Spleen (tissue), 11 donors: ENCODE measurements around the gene SRPX. TPM values are rescaled to one million over a fixed set of nuclear protein-coding genes. Genes with fewer than 3 reads are reported as not detected.

Experiments
- DNase-seq: peaks from one replicate; pipeline ENCODE4 v3.0.0-alpha.2; 2020
- H3K27ac ChIP-seq, 8 donors: fragments of 200-600 bp; sonication (generic) in 7 of 8; 1 replicate in 4 of 8; 2 replicates in 4 of 8; pipeline versions ENCODE4 v1.5.0 to v1.8.0; 2016 to 2021; ENCODE audit warnings: inconsistent platforms in 4 of 8, mild to moderate bottlenecking in 4 of 8, moderate library complexity in 1 of 8
- H3K27me3 ChIP-seq, 7 donors: fragments of 200-600 bp; sonication (generic) in 6 of 7; replicated peaks in 1 of 7; 1 replicate in 4 of 7; 2 replicates in 3 of 7; pipeline versions ENCODE4 v1.5.0 to v1.8.0; 2016 to 2021; ENCODE audit warnings: inconsistent platforms in 3 of 7, mild to moderate bottlenecking in 1 of 7
- H3K36me3 ChIP-seq, 6 donors: fragments of 200-600 bp; sonication (generic) in 5 of 6; 1 replicate in 4 of 6; 2 replicates in 2 of 6; pipeline versions ENCODE4 v1.5.0 to v1.8.0; 2016 to 2021; ENCODE audit warnings: inconsistent platforms in 2 of 6
- H3K4me1 ChIP-seq, 6 donors: fragments of 200-600 bp; sonication (generic) in 5 of 6; 1 replicate in 3 of 6; 2 replicates in 3 of 6; pipeline versions ENCODE4 v1.5.0 to v1.8.0; 2016 to 2021; ENCODE audit warnings: inconsistent platforms in 3 of 6
- H3K4me3 ChIP-seq, 8 donors: fragments of 200-600 bp; sonication (generic) in 7 of 8; 1 replicate in 4 of 8; 2 replicates in 4 of 8; pipeline versions ENCODE4 v1.5.0 to v1.8.0; 2016 to 2021; ENCODE audit warnings: inconsistent platforms in 4 of 8, mild to moderate bottlenecking in 4 of 8, moderate library complexity in 2 of 8
- H3K9me3 ChIP-seq, 8 donors: fragments of 200-600 bp; sonication (generic) in 7 of 8; 1 replicate in 4 of 8; 2 replicates in 4 of 8; pipeline versions ENCODE4 v1.5.0 to v1.8.0; 2016 to 2021; ENCODE audit warnings: inconsistent platforms in 4 of 8
- POLR2A ChIP-seq, 3 donors: fragments of 450-650 bp; IDR thresholded peaks; one replicate each; pipeline ENCODE4 v1.5.1; 2017; ENCODE audit warnings: antibody characterized with exemption in 3 of 3, mild to moderate bottlenecking in 1 of 3
- POLR2AphosphoS5 ChIP-seq, 3 donors: sonication (generic); formaldehyde crosslinking; IDR thresholded peaks; one replicate each; pipeline ENCODE4 v1.5.1; 2017; ENCODE audit warnings: antibody characterized with exemption in 3 of 3
- WGBS, 5 donors: extraction: QIAGEN DNeasy Blood & Tissue Kit in 3 of 5; methylation state at CpG; one replicate each; pipeline versions ENCODE4 v1.1.5 to v1.1.7; 2013 to 2018; 5-methylcytosine and 5-hydroxymethylcytosine counted together
- intact Hi-C: fragments of 100-400 bp; cut with DNase I; formaldehyde crosslinking; loops from one replicate; pipeline ENCODE4 v1.15.0; 2023; ENCODE audit warnings: low total_unique reads
- polyA plus RNA-seq, 3 donors: library from polyadenylated mRNA; stranded (reverse); fragments of 200-250 nt; gene quantifications; one replicate each; pipeline ENCODE4 v1.2.1, GENCODE V29; 2013
- total RNA-seq, 7 donors: library from RNA; depleted of rRNA in 3 of 7; stranded (reverse); fragments of >200 nt in 3 of 7; fragmentation: NEBNext Ultra II Directional in 4 of 7; extraction: Animal tissue kit (Norgen Biotek cat#: 25700) in 4 of 7; gene quantifications; one replicate each; pipeline versions ENCODE4 v1.1.0 to v1.2.1, GENCODE V29; 2016 to 2021
- TF ChIP-seq, protein P1 (sequence below), 11 experiments: fragments of 200-600 bp in 7 of 11; fragments of 450-650 bp in 4 of 11; sonication (generic) in 4 of 11; IDR thresholded peaks in 8 of 11; conservative IDR thresholded peaks in 3 of 11; 1 replicate in 7 of 11; 2 replicates in 4 of 11; pipeline versions ENCODE4 v1.4.0 to v1.8.0; 2016 to 2021; ENCODE audit warnings: antibody characterized with exemption in 11 of 11, inconsistent platforms in 4 of 11, mild to moderate bottlenecking in 1 of 11
- donor health status: healthy with polysubstance abuse.
- donor health status: DM: no; HTN: no; CAD: no; lungs with moderate emphysema.
- donor health status: DM: no; HTN: no; CAD: no.
- donor health status: Bipolar disorder and iron deficiency.
- donor health status: healthy.
- donor health status: DM: no; HTN: no; CAD: no.
- donor health status: DM: yes; HTN: yes; CAD: no.

Gene SRPX
- total and polyA plus RNA-seq, 10 donors = 0.50 to 10.3 (median 1.9) TPM

GRCh38 chrX:38142610-38143009 lies 78.1 kb downstream of the SRPX start:
- 56 to 79% (median 73%) methylated on average over 1 of the region's 1 CpG for WGBS, 5 donors
- Histone ChIP-seq H3K9me3 (no peaks in the 10 kb centered on the region), H3K4me1 (no peaks in the 10 kb centered on the region), H3K4me3 (no peak overlapping the region), H3K27ac (no peak overlapping the region), H3K27me3 (peaks cover 0 to 21% (median 0%) of the 10 kb centered on the region in 7 donors), H3K36me3 (no peaks in the 10 kb centered on the region)
- intact Hi-C loops = no loop called here
- TF ChIP-seq, protein P1, sequence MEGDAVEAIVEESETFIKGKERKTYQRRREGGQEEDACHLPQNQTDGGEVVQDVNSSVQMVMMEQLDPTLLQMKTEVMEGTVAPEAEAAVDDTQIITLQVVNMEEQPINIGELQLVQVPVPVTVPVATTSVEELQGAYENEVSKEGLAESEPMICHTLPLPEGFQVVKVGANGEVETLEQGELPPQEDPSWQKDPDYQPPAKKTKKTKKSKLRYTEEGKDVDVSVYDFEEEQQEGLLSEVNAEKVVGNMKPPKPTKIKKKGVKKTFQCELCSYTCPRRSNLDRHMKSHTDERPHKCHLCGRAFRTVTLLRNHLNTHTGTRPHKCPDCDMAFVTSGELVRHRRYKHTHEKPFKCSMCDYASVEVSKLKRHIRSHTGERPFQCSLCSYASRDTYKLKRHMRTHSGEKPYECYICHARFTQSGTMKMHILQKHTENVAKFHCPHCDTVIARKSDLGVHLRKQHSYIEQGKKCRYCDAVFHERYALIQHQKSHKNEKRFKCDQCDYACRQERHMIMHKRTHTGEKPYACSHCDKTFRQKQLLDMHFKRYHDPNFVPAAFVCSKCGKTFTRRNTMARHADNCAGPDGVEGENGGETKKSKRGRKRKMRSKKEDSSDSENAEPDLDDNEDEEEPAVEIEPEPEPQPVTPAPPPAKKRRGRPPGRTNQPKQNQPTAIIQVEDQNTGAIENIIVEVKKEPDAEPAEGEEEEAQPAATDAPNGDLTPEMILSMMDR (IDR thresholded peaks at IDR 0.05 in 8 of 11, conservative IDR thresholded peaks at IDR 0.05 in 3 of 11) = no peak
- no peak for TF ChIP-seq POLR2AphosphoS5 (IDR thresholded peaks at IDR 0.05)
- TF ChIP-seq POLR2A (IDR thresholded peaks at IDR 0.05) = no peak
- no peak for DNase-seq

DNA sequence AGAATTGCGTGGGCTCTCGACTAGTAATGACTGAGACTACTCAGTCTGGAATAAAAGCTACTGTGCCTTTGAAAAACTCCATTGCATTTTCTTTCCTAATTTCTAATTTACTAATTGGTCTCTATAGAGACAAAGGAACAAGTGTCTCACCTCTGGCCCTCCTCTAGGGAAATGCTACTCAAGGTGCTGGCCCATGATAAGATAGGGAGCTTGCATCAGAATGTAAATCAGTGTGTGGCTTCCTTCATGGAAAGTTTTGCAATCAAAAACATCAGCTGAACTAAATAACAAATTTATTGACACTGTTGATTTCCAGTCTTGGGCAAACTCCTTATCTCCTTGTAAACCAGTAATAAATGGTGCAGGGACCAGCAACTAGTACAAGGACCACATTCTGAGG lies 81.8 kb downstream of the SRPX start:
- H3K27ac ChIP-seq = no peak overlapping the region
- 82 to 94% (median 89%) methylated on average over 2 of the region's 2 CpGs for WGBS, 5 donors
- DNase-seq = no peak
- H3K4me3 ChIP-seq = no peak overlapping the region
- intact Hi-C loops = no loop called here
- H3K4me1 ChIP-seq = no peaks in the 10 kb centered on the region
- no peaks in the 10 kb centered on the region for H3K9me3 ChIP-seq
- H3K27me3 ChIP-seq = peaks cover 0 to 23% (median 0%) of the 10 kb centered on the region in 7 donors
- TF ChIP-seq POLR2AphosphoS5 (IDR thresholded peaks at IDR 0.05) = no peak
- TF ChIP-seq, protein P1 (IDR thresholded peaks at IDR 0.05 in 8 of 11, conservative IDR thresholded peaks at IDR 0.05 in 3 of 11) = no peak
- TF ChIP-seq POLR2A (IDR thresholded peaks at IDR 0.05) = no peak
- no peaks in the 10 kb centered on the region for H3K36me3 ChIP-seq

GRCh38 chrX:38138157-38138891 lies 82.3 kb downstream of the SRPX start:
- WGBS, 5 donors = 2 to 75% (median 63%) methylated on average over 2 of the region's 2 CpGs
- H3K27me3 ChIP-seq = peaks cover 0 to 24% (median 0%) of the 10 kb centered on the region in 7 donors
- TF ChIP-seq, protein P1 (IDR thresholded peaks at IDR 0.05 in 8 of 11, conservative IDR thresholded peaks at IDR 0.05 in 3 of 11) = no peak
- no peak for TF ChIP-seq POLR2A (IDR thresholded peaks at IDR 0.05)
- no peak for TF ChIP-seq POLR2AphosphoS5 (IDR thresholded peaks at IDR 0.05)
- intact Hi-C loops = no loop called here
- no peaks in the 10 kb centered on the region for H3K36me3 ChIP-seq
- H3K4me3 ChIP-seq = no peak overlapping the region
- no peaks in the 10 kb centered on the region for H3K4me1 ChIP-seq
- H3K9me3 ChIP-seq = no peaks in the 10 kb centered on the region
- H3K27ac ChIP-seq = no peak overlapping the region
- DNase-seq = no peak

GRCh38 chrX:38129366-38129765 lies 91.3 kb downstream of the SRPX start:
- H3K9me3 ChIP-seq = no peaks in the 10 kb centered on the region
- intact Hi-C loops = no loop called here
- TF ChIP-seq POLR2A (IDR thresholded peaks at IDR 0.05) (no peak), POLR2AphosphoS5 (IDR thresholded peaks at IDR 0.05) (no peak)
- TF ChIP-seq, protein P1 (IDR thresholded peaks at IDR 0.05 in 8 of 11, conservative IDR thresholded peaks at IDR 0.05 in 3 of 11) = no peak
- peaks cover 0 to 6% (median 0%) of the 10 kb centered on the region in 7 donors for H3K27me3 ChIP-seq
- H3K27ac ChIP-seq = no peak overlapping the region
- DNase-seq = no peak
- no peaks in the 10 kb centered on the region for H3K4me1 ChIP-seq
- H3K36me3 ChIP-seq = no peaks in the 10 kb centered on the region
- no peak overlapping the region for H3K4me3 ChIP-seq
